T follicular helper cell (primary cell): Measurements from ENCODE around the gene AMH.
"Not testable (repeated sequence)": the region's sequence is repeated elsewhere in the genome, so short reads cannot be mapped to it uniquely, and the experiment has no call there.

Experiments
- DNase-seq: peaks from one replicate; pipeline ENCODE4 v3.0.0-alpha.2; 2020; ENCODE audit warnings: low read depth

The AMH gene

DNA sequence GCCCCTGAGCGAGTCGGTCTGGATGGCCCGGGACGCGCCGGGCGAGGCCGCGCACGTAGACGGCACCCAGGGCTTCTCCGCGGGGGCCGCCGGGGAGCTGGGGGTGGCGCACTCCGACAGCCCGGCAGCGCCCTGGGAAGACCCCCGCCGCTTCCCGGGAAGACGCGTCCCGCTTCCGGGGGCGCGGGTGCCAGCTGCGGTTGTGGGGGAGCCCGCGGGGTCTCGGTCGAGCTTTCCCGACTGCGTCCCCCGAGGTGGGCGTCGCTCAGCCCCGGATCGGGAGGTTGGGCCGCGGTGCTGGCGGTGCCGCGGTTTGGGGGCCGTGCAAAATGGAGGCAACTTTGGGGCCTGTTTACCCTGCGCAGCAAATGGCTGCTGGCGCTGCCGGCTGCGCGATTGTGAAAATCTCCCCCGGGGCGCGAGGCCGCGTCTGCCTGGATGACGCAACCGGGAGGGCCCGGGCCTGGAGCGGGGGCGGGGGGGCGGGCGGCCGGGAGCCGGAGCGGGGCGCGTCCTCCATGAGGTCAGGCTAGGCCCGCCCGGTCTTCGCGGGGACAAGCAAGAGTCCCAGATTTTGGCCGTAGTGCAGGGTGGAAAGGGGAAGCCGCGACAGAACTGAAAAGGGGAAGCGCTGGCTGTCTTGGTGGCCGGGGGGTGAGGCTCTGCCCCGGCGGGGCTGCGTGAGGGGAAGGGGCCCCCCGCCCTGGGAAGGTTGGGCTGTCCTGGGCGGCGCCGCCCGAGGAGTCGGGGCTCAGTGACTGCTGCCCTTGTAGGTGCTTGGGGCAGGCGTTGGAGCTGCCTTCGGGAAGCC is 21.5 kb downstream of the AMH start:
- DNase-seq, result peak; percentile 62

DNA sequence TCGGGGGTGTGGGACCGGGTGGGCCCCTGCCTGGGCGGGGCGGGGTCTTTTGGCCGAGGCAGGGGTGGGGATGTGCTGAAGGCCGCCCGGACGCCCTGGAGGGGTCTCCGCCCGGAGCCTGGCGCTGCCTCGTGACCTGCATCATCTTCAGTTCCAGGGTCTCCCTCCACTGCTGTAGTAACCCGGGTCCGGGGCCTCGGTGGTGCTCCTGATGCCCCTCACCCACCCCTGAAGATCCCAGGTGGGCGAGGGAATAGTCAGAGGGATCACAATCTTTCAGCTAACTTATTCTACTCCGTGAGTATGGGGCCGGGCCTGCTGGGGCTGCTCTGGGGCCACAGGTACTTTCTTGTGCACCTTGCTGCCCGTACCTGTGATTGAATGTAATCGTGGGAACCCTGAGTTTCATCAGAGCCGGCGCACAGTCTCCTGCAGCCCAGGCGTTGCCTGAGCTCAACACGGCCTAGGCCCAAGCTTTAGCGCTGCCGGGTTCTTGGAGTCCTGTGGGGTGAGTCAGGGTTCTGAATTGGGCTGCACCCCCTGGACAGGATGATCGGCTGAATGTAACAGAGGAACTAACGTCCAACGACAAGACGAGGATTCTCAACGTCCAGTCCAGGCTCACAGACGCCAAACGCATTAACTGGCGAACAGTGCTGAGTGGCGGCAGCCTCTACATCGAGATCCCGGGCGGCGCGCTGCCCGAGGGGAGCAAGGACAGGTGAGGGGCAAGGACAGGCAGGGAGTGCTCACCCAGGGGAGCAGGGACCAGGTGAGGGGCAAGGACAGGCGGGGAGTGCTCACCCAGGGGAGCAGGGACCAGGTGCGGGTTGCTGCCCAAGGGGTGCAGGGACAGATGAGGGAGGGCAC is 22.3 kb downstream of the AMH start:
- DNase-seq, result no peak

DNA sequence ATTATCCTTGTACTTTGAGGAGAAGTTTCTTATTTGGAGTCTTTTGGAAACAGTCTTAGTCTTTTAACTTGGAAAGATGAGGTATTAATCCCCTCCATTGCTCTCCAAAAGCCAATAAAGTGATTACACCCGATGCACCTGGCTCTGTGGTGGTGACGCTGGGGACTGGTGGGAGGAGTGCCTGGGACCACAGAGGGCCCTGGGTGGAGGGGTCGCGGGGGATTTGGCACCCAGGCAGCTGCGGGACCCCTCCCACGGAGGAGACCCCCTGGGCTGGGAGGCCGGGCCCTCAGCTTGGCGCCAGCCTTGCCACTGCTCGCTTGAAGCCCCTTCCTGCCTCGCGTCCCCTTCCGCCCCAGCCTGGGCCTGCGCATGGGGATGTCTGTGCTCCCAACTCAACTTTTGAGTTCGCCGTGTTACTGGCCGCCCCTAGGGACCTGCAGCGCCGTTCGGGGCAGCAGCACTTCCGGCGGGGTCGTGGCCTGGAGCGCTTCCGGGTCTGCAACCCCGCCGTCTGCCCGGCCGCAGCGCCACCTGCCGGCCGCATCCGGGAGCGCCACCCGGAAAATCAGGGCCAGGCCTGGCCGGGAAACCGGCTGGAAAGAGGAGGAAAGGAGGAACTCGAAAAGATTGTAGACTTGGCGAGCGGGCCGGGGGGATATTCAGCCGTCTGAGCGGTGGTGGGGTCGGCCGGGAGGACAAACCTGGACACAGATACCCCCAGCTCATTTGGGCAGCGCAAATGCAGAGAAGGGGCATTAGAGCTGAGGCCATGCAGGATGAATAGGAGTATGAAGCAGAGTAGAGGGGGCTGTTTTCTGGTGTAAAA is 24.4 kb downstream of the AMH start:
- peak; percentile 64 for DNase-seq

DNA sequence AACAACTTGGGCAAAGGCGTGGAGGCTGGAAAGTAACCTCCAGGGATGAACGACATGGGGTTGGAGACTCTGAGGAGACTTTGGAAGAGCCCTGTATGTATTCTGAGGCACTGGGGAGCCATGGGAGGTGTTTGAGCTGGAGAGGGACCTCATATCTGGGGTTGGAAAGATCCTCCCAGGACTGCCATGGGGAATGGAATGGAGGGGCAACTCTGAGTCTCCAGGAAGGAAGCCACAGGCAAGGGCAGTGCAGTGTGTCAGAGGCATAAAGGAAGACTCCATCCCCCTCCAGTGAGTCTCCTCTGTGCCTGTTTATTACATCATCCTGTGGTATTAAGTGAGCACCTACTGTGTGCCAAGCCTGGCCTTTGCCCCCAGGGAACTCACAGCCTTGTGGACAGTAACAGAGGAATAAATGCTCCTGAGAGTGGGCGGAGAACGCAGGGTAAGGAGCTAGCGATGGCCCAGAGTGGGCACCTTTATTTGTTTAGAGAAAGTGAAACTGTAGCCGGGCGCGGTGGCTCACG is 25.1 kb downstream of the AMH start:
- no peak for DNase-seq

DNA sequence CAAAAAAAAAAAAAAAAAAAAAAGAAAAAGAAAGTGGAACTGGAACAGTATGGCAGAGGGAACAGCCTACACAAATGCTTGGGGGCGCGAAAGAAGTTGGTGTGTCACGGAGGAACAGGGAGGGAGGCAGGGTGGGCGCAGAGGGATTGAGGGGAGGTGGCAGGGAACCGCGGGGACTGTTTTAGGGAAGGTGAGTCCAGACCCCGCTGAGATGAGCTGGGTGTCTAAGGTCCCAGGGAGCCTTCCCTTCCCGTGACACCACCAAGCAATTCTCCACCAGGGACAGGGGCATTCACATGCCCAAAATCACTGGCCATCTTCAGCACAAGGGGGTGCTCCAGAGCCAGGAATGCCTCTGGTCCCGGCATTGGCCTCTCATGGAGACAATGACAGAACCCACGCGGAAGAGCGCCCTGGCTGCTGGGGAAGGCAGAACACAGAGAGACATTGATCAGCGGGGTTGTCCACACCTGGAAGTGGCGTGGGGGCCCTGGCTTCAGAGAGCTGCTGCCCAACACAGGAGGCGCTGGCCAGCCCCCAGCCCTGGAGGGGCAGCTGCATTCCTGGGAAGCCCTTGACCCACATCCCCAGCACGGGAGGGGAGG is 25.9 kb downstream of the AMH start:
- DNase-seq, result no peak

DNA sequence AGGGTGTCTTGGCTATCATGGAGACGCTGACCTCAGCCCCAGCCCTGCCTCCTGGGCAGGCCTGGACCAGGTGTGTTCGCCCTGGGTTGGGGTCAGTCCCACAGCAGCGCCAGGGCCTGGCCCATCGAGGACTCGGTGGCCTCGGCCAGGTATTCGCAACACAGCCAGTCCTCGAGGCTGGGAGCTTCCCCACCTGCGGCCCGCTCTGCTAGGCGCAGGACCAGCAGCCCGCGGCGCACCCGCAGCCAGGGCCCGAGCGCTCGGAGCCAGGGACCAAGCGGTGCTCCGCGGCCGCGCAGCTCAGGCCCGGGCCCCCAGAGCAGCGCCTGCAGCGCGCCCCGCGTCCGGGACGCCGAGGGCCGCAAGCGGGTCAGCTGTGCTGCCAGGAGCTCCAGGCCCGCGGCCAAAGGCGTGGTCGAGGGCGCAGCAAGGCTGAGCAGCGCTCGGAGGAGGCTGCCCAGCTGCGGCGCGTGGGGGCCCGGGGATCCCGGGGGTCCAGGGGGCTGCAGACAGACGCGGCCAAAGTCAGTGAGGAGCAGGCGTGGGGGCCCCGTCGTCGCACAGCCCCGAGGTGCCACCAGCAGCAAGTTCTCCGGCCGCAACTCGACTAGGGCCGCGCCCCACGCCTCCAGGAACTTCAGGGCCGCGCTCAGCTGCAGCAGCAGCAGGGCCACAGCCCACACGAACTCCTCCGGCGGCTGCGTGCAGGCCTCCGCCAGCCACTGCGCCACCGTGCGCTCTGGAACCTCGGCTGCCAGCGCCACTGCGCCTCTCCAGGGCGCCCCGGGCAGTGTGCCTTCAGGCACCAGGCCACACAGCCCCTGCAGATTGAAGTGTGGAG is 26.7 kb downstream of the AMH start:
- no peak for DNase-seq

DNA sequence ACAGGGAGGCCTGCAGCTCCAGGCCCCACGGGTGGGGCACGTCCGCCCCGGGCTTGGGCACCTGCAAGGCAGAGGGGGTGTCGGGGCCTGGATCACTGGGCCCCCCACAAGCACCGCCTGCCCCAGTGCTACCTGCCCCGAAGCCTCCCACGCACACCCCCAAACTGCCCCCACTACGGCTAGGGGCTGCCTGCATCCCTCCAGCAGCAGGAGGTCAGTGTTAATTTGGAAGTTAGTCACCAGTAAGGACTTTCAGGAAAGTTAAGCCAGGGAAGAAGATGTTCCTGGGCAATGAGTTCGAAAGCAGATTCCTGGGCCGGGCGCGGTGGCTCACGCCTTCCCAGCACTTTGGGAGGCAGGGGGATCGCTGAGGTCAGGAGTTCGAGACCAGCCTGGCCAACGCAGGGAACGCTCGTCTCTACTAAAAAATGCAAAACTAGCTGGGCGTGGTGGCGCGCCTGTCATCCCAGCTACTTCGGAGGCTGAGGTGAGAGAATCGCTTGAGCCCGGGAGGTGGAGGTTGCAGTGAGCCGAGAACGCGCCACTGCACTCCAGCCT is 27.4 kb downstream of the AMH start:
- no peak for DNase-seq

DNA sequence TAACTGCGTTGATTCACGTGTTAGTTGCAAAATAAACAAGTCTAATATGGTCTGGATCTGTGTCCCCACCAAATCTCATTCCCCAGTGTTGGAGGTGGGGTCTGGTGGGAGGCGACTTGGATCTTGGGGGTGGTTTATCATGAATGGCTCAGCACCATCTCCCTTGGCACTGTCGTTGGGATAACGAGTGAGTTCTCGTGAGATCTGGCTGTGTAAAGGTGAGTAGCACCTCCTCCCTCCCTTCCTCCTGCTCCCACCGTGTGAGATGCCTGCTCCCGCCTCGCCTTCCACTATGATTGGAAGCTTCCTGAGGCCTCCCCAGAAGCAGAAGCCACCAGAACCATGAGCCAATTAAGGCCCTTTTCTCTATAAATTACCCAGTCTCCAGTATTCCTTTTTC is 28.0 kb downstream of the AMH start:
- no peak for DNase-seq

DNA sequence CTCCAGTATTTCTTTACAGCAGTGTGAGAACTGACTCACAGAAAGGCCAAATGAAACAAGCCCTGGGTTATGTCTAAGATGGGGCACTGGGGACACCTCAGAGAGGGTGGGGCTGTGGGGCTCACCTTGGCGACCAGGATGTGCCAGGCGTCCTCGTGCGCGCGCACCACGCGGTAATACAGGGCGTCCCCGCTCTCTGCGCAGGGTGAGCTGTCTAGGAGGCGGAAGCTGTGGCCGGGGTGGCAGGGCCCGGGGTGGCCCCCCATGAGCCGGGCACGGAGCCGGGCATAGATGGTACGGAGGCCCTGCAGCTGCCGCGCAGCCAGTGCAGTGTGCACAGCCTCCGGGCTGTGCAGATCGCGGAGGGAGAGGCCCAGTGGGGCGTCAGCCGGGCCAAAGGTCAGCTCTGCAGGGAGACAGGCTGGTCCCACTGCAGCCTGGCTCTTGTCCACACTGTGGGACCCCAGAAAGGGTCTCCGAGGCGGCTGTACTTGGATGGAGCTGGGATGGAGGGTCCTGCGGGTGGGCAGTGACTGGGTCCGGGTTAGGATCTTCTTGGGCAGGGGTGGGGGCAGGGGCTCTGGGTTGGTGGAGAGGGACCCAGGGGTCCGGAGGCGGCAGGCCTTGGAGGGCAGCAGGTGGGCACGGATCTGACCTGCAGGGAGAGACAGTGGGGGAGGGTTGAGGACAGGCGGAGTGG is 29.5 kb downstream of the AMH start:
- no peak for DNase-seq

DNA sequence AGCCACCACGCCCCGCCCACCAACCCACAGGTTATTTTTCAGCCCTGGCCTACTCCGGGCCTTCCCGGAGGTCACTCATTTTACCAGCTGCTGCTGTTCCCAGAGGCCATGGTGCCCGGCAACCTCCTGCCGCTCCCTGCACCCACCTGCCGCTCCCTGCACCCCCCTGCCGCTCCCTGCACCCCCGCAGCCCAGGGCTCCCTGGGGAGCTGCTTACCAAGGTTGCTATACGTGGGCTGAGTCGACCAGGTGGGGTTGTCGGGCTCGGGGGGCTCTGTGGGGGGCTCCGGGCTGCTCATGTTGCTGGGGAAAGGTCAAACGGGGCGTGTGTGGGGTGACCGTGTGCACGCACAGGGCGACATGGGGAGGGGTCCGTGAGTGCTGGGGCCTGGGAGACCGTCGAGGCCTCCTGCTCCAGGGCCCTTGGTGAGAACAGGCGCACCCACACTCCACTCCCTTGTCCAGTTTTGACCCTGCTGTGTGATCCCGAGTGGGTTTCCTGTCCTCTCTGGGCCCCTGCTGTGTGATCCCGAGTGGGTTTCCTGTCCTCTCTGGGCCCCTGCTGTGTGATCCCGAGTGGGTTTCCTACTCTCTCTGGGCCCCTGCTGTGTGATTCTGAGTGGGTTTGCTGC is 31.6 kb downstream of the AMH start:
- DNase-seq, result no peak

DNA sequence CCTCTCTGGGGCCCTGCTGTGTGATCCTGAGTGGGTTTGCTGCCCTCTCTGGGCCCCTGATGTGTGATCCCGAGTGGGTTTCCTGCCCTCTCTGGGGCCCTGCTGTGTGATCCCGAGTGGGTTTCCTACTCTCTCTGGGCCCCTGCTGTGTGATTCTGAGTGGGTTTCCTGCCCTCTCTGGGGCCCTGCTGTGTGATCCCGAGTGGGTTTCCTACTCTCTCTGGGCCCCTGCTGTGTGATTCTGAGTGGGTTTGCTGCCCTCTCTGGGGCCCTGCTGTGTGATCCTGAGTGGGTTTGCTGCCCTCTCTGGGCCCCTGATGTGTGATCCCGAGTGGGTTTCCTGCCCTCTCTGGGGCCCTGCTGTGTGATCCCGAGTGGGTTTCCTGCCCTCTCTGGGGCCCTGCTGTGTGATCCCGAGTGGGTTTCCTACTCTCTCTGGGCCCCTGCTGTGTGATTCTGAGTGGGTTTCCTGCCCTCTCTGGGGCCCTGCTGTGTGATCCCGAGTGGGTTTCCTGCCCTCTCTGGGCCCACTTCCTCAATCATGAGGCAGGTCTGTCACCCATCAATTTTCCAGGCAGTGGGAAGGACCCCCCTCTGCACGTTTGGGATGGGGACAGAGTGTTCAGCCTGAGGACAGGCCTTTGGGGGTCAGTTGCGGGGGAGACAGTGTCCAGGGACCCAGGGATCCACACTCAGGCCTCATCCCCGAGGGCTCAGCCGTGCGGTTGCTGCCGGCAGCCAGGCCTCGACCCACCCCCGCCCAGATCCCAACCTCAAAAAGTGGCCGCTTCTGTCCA is 32.3 kb downstream of the AMH start:
- not testable (repeated sequence) for DNase-seq

DNA sequence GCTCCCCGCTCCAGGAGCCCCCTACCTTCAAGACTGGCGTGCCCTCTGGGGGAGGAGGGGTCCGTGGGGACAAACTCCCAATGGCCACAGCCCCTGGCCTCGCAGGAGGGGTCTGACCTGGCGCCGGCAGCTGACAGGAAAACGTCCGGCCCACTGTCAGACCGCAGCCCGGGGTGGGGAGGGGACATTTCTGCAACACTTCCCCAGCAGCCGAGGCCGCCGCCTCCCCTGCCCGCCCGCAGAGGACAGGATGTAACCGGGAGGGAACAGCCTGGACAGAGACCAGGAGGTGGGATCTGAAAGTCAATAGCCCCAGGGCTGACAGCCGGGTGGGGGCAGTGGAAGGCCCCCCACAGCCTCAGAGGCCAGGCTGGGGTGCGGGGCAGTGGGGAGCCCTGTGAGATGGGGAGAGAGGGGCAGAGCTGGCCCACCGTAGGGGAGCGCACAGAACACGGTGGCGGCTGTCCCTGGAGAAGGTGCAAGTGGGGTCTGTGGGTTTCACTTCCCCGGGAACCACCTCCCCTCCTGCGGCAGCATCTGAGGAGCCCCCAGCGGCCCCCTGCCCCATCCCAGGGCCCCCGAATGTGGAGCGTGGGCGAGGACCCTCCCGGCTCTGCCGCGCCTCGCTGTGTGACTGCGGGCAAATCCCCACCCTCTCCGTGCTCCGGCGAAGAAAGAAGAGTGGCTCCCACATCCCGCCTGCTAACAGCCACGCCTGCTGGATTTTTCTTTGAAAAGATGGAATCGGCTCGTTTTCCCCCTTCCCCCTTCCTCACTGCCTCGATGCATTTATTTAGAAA is 33.1 kb downstream of the AMH start, which contains the start of gene PEAK3:
TSS of gene PEAK3 (minus strand) at position 114 of the 800 bp plus-strand sequence. CDS start 1,244 bp downstream, outside the sequence.
- no peak for DNase-seq

DNA sequence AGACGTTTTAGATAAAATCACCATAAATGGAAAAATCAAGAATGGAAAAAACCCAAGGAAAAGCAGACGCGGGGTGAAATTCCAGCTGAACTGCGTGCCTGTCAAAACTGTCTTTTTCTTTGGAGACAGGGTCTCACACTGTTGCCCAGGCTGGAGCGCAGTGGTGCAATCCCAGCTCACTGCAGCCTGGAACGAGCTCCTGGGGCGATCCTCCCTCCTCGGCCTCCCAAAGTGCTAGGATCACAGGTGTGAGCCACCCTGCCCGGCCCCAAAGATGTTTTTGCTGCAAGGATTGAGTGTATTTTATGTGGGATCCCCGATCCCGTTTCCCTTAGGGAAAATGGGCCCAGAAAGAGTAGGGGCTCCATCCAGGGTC is 33.7 kb downstream of the AMH start:
- no peak for DNase-seq

DNA sequence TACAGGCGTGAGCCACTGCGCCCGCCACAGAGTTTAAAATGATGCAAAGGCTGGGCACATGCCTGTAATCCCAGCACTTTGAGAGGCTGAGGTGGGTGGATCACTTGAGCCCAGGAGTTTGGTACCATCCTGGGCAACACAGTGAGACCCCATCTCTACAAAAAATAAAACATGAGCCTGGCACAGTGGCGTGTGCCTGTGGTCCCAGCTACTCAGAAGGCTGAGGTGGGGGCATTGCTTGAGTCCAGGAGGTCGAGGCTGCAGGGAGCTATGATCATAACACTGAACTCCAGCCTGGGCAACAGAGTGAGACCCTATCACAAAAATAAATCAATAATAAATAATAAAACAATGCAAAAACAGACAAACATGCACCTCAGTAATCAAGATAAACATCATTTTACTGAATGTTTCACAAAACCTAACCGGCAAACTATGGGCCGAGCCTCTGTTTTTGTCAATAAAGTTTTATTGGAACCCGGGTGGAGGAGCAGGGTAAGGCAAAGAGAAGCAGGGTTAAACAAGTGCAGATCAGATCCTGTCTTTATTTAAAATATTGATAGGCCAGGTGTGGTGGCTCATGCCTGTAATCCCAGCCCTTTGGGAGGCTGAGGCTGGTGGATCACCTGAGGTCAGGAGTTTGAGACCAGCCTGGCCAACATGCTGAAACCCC is 34.8 kb downstream of the AMH start:
- no peak for DNase-seq

DNA sequence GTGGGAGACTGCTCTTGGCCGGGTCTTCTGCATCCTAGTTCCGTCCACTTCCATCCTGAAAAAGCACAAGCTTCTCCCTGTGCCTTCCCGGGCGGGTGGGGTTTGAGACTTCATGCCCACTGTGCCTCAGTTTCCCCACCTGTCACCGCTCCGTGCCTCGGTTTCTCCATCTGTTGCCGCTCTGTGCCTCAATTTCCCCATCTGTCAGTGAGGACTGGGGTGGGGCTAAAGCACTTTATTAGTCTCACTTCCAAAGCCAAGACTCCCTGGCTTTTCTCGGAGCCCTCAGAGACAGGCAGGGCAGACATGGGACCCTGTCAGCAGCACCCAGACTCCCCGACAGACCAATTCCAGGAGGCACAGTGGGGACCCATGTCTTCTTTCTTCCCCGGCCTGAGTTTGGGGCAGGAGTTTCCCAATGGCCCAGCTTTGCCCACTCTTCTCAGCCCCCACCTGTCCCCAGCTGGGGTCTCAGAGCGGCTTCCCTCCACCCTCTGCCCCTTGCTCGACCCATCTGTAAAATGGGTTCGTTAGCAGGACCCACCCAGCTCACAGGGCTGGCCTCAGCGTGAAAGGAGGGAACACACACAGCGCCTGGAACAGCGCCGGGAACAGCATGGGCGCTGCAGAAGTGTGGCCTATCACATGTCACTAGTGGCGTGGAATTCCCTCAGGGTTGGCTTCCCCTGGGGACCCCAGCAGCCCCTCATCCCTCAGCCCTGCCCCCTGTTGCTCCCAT is 37.4 kb downstream of the AMH start:
- DNase-seq, result no peak
